Right lobe of liver (tissue), 4 donors: Measurements from ENCODE around the gene PIAS4.
"Not testable (repeated sequence)": the region's sequence is repeated elsewhere in the genome, so short reads cannot be mapped to it uniquely, and the experiment has no call there.

Experiments
- CTCF ChIP-seq, 4 donors: fragments of 200-600 bp in 3 of 4; fragments of 450-650 bp in 1 of 4; IDR thresholded peaks; one replicate each; pipeline versions ENCODE4 v1.5.1 to v1.8.0; 2016 to 2022; ENCODE audit warnings: antibody characterized with exemption in 4 of 4, mild to moderate bottlenecking in 2 of 4
- POLR2A ChIP-seq: fragments of 450-650 bp; IDR thresholded peaks from one replicate; pipeline ENCODE4 v1.6.1; 2017; ENCODE audit warnings: antibody characterized with exemption, mild to moderate bottlenecking
- donor health status: DM: no; HTN: no; CAD: no.
- donor health status: DM: no; HTN: no; CAD: no.
- donor health status: DM: no; HTN: yes; CAD: no.

GRCh38 chr19:4000798-4001197 lies 6.7 kb upstream of the PIAS4 start:
- not testable (repeated sequence) for TF ChIP-seq CTCF (IDR thresholded peaks at IDR 0.05); POLR2A
